Erythroblast (primary cell): Measurements from ENCODE around the gene TXNDC11.

ENCODE experiments used
- GATA1 ChIP-seq: IDR thresholded peaks from 2 replicates; pipeline ENCODE4 v1.6.1; 2011; ENCODE audit warnings: low read depth, mild to moderate bottlenecking, control low read depth, low read length, moderate library complexity
- POLR2A ChIP-seq: IDR thresholded peaks from 2 replicates; pipeline ENCODE4 v1.6.1; 2011; ENCODE audit warnings: mild to moderate bottlenecking, low read length

DNA sequence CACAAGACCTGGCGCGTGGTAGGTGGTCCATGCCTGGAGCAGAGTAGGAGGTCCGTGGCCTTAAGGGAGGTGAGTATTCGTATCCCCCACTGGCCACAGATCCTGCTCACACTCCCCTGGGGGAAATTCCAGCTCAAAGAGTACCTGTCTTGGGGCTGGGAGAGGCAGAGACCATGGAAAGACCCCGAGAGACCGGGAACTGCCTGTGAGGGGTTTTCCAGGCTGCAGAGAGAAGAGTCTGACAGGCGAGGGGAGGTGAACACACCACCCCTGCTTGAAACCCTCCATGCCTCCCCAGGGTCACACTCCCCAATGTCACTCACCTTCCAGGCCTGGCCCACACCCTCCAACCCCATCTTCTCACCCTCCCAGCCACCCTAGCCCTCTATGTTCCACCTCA lies 87.0 kb downstream of the TXNDC11 start:
- no peak for TF ChIP-seq POLR2A
- TF ChIP-seq GATA1, result no peak
